Activated CD8-positive, alpha-beta T cell treated with anti-CD3 and anti-CD28 coated beads for 36 hours (primary cell): ENCODE results near the gene OLFM4. TPM values are rescaled to one million over a fixed set of nuclear protein-coding genes. Genes with fewer than 3 reads are reported as not detected.

Experiments
- ATAC-seq: fragments of 200-7000 bp; cut with Tn5 transposase; one replicate; pipeline ENCODE4 v1.10.0; 2021; ENCODE audit warnings: mild to moderate bottlenecking, moderate library complexity
- CTCF ChIA-PET: fragments of 350-600 bp; sonication (Branson Sonifier 250); formaldehyde crosslinking; loops from one replicate; lab custom pipeline; 2021; ENCODE audit warnings: antibody characterized with exemption; lab: Charles Lee
- POLR2A ChIA-PET: fragments of 350-600 bp; sonication (Branson Sonifier 250); formaldehyde crosslinking; loops from one replicate; lab custom pipeline; 2021; ENCODE audit warnings: antibody characterized with exemption; lab: Charles Lee
- DNase-seq: peaks from one replicate; pipeline ENCODE4 v3.0.0-alpha.2; 2020
- H3K27ac Mint-ChIP-seq: one replicate; pipeline ENCODE4 v1.8.0; 2021; ENCODE audit warnings: mild to moderate bottlenecking, mixed read lengths
- H3K27me3 Mint-ChIP-seq: one replicate; pipeline ENCODE4 v1.8.0; 2021; ENCODE audit warnings: mixed read lengths
- H3K36me3 Mint-ChIP-seq: one replicate; pipeline ENCODE4 v1.8.0; 2021; ENCODE audit warnings: low read depth, mixed read lengths
- H3K4me1 Mint-ChIP-seq: one replicate; pipeline ENCODE4 v1.8.0; 2021; ENCODE audit warnings: low read depth, mixed read lengths
- H3K4me3 Mint-ChIP-seq: one replicate; pipeline ENCODE4 v1.8.0; 2021; ENCODE audit warnings: mild to moderate bottlenecking, moderate library complexity, mixed read lengths
- H3K9me3 Mint-ChIP-seq: one replicate; pipeline ENCODE4 v1.8.0; 2021; ENCODE audit warnings: mixed read lengths
- intact Hi-C: fragments of 100-400 bp; cut with micrococcal nuclease; formaldehyde crosslinking; loops from one replicate; pipeline ENCODE4 v1.10.0; 2022
- total RNA-seq, 2 experiments: library from RNA; stranded (reverse); gene quantifications; one replicate each; pipeline ENCODE4 v1.2.3, GENCODE V29; 2021
- TF ChIP-seq, protein P1 (sequence below): fragments of 200-600 bp; IDR thresholded peaks from one replicate; pipeline ENCODE4 v1.8.0; 2022; ENCODE audit warnings: antibody characterized with exemption, mild to moderate bottlenecking

Gene OLFM4
- total RNA-seq, 2 experiments from 2014 or later, result not detected

GRCh38 chr13:53050151-53050550 is 21.5 kb downstream of the OLFM4 start:
- H3K9me3 Mint-ChIP-seq, result no peaks in the 10 kb centered on the region

GRCh38 chr13:53052675-53053074 is 24.1 kb downstream of the OLFM4 start:
- intact Hi-C loops, result no loop called here
- CTCF ChIA-PET, result no interaction called here
- Mint-ChIP-seq H3K27ac (no peak overlapping the region), H3K36me3 (no peaks in the 10 kb centered on the region), H3K4me3 (no peak overlapping the region), H3K27me3 (peaks cover 3% of the 10 kb centered on the region), H3K4me1 (no peaks in the 10 kb centered on the region), H3K9me3 (no peaks in the 10 kb centered on the region)
- TF ChIP-seq, protein P1, sequence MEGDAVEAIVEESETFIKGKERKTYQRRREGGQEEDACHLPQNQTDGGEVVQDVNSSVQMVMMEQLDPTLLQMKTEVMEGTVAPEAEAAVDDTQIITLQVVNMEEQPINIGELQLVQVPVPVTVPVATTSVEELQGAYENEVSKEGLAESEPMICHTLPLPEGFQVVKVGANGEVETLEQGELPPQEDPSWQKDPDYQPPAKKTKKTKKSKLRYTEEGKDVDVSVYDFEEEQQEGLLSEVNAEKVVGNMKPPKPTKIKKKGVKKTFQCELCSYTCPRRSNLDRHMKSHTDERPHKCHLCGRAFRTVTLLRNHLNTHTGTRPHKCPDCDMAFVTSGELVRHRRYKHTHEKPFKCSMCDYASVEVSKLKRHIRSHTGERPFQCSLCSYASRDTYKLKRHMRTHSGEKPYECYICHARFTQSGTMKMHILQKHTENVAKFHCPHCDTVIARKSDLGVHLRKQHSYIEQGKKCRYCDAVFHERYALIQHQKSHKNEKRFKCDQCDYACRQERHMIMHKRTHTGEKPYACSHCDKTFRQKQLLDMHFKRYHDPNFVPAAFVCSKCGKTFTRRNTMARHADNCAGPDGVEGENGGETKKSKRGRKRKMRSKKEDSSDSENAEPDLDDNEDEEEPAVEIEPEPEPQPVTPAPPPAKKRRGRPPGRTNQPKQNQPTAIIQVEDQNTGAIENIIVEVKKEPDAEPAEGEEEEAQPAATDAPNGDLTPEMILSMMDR, result no peak
- ATAC-seq (no peak), DNase-seq (no peak)
- POLR2A ChIA-PET, result no interaction called here

More at GRCh38 chr13:53050151-53050550, 21.5 kb downstream of the OLFM4 start:
- Mint-ChIP-seq H3K27me3 (peaks cover 4% of the 10 kb centered on the region), H3K4me1 (no peaks in the 10 kb centered on the region), H3K27ac (no peak overlapping the region), H3K4me3 (no peak overlapping the region), H3K36me3 (no peaks in the 10 kb centered on the region)
- intact Hi-C loops, result no loop called here
- ATAC-seq, result no peak
- ChIA-PET CTCF (no interaction called here), POLR2A (no interaction called here)
- TF ChIP-seq, protein P1, result no peak
- DNase-seq, result no peak

- POLR2A ChIA-PET, result no interaction called here
- TF ChIP-seq, protein P1, result no peak
- no peaks in the 10 kb centered on the region for H3K4me1 Mint-ChIP-seq
- ATAC-seq (no peak), DNase-seq (no peak)
- no peaks in the 10 kb centered on the region for H3K9me3 Mint-ChIP-seq
- H3K27ac Mint-ChIP-seq, result no peak overlapping the region
- H3K27me3 Mint-ChIP-seq, result no peaks in the 10 kb centered on the region
- no peak overlapping the region for H3K4me3 Mint-ChIP-seq
- CTCF ChIA-PET, result no interaction called here
- no peaks in the 10 kb centered on the region for H3K36me3 Mint-ChIP-seq
- intact Hi-C loops, result no loop called here
Observed at GRCh38 chr13:53054569-53054968, 26.0 kb downstream of the OLFM4 start.

DNA sequence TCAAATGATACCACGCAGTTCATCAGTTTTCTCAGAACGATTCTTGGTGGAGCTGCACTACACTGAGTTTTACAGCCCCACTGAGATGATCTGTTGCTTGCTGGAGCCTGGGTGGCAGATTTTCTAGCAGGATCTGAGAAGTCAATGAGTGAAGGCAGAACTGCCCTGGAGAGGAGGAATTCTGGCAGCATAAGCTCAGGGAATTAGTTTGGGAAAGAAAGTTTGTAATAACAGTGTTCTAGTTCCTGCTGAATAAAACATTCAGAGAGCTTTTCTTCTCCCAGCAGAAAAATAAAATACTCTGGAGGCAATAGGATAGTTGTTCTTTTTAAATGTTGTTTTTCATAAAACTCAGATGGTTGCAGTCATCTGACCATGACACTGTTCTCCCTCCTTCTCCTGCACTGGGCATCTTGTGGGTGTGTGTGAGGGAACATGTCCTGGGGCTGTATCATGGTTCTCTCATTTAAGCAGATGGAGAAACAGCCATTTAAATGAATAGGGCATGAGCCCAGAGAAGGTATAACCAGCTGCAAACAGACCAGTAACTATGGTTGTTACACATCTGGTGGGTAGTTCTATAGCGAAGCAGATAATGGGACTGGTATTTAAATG is 29.6 kb downstream of the OLFM4 start:
- Mint-ChIP-seq H3K27ac (no peak overlapping the region), H3K27me3 (no peaks in the 10 kb centered on the region), H3K9me3 (no peaks in the 10 kb centered on the region), H3K4me1 (no peaks in the 10 kb centered on the region), H3K36me3 (no peaks in the 10 kb centered on the region), H3K4me3 (no peak overlapping the region)
- TF ChIP-seq, protein P1, result no peak
- ChIA-PET CTCF (no interaction called here), POLR2A (no interaction called here)
- DNase-seq (no peak), ATAC-seq (no peak)
- intact Hi-C loops, result no loop called here

GRCh38 chr13:53060840-53061490 is 32.4 kb downstream of the OLFM4 start:
- ATAC-seq, result no peak
- TF ChIP-seq, protein P1, result no peak
- no peak overlapping the region for H3K4me3 Mint-ChIP-seq
- no peak for DNase-seq
- no peaks in the 10 kb centered on the region for H3K27me3 Mint-ChIP-seq
- H3K27ac Mint-ChIP-seq, result no peak overlapping the region
- H3K36me3 Mint-ChIP-seq, result no peaks in the 10 kb centered on the region
- CTCF ChIA-PET, result no interaction called here
- no peaks in the 10 kb centered on the region for H3K9me3 Mint-ChIP-seq
- POLR2A ChIA-PET, result no interaction called here
- intact Hi-C loops, result no loop called here
- no peaks in the 10 kb centered on the region for H3K4me1 Mint-ChIP-seq
